Stimulated activated CD4-positive, alpha-beta T cell treated with anti-CD3 and anti-CD28 coated beads, Interleukin-12 subunit alpha, Interleukin-12 subunit beta, amount 100 ng/mL, for 24 hours (primary cell): ENCODE results near the gene OGFRL1.

ENCODE experiments used
- DNase-seq, 2 experiments: peaks; one replicate each; pipeline ENCODE4 v3.0.0-alpha.2; 2020; ENCODE audit warnings: low read depth in 2 of 2

OGFRL1 gene

GRCh38 chr6:71333697-71334096 lies 45.1 kb downstream of the OGFRL1 start:
- DNase-seq = no peak

GRCh38 chr6:71334768-71335167 lies 46.2 kb downstream of the OGFRL1 start:
- DNase-seq = no peak

- no peak for DNase-seq
These were observed 46.9 kb downstream of the OGFRL1 start for GRCh38 chr6:71335544-71335943.

- no peak for DNase-seq
These were observed 48.3 kb downstream of the OGFRL1 start for GRCh38 chr6:71336901-71337300.

GRCh38 chr6:71338540-71339316 lies 50.1 kb downstream of the OGFRL1 start:
- no peak for DNase-seq

GRCh38 chr6:71342772-71343171 lies 54.2 kb downstream of the OGFRL1 start:
- DNase-seq = no peak

GRCh38 chr6:71345476-71346333 lies 57.1 kb downstream of the OGFRL1 start:
- DNase-seq = no peak

GRCh38 chr6:71346334-71346694 lies 57.7 kb downstream of the OGFRL1 start:
- no peak for DNase-seq

GRCh38 chr6:71347119-71347518 lies 58.5 kb downstream of the OGFRL1 start:
- no peak for DNase-seq

GRCh38 chr6:71349395-71349794 lies 60.8 kb downstream of the OGFRL1 start:
- no peak for DNase-seq

- DNase-seq = no peak
These were observed 61.5 kb downstream of the OGFRL1 start for GRCh38 chr6:71349976-71350615.

- no peak for DNase-seq
These were observed 62.6 kb downstream of the OGFRL1 start for GRCh38 chr6:71351190-71351589.
